ENCODE results near the gene FBXL3. TPM values are rescaled to one million over a fixed set of nuclear protein-coding genes. Genes with fewer than 3 reads are reported as not detected.

FBXL3 gene
- total RNA-seq, 1 experiment from 2014 or later = 16.7 TPM

- H3K18ac ChIP-seq (ENCODE audit: insufficient read length, low read depth, low read length) = no peak overlapping the region
- H3K4me1 Mint-ChIP-seq = peaks cover 7 to 12% of the 10 kb centered on the region in 2 experiments
- DNase-seq = no peak
Observed at GRCh38 chr13:77019756-77020155, 7.2 kb downstream of the FBXL3 start.

More at GRCh38 chr13:77019756-77020155, 7.2 kb downstream of the FBXL3 start:
- Mint-ChIP-seq H3K27ac (no peak overlapping the region), H3K9me3 (no peaks in the 10 kb centered on the region), H3K36me3 (ENCODE audit: insufficient read depth in 1 of 3, low read depth in 3 of 3) (peaks cover 7 to 31% (median 30%) of the 10 kb centered on the region in 3 experiments; a peak in 6 of 7 replicates), H3K27me3 (ENCODE audit: low read depth) (no peaks in the 10 kb centered on the region), H3K4me3 (no peak overlapping the region)
- no peak overlapping the region for H2BK120ac ChIP-seq (ENCODE audit: low read depth, low read length, poor library complexity, severe bottlenecking)
- no peak overlapping the region for H3K27ac ChIP-seq (ENCODE audit: insufficient read length, low read depth, low read length)
- no peak overlapping the region for H3K14ac ChIP-seq (ENCODE audit: insufficient read depth, low read length)
- H2AFZ ChIP-seq (ENCODE audit: low read length) = no peak overlapping the region
- no peak overlapping the region for H3T11ph ChIP-seq (ENCODE audit: low read length)
- H2BK5ac ChIP-seq (ENCODE audit: insufficient read length, low read length) = no peak overlapping the region
- no peaks in the 10 kb centered on the region; the same call in 1 of the 2 replicates for H3K79me2 ChIP-seq (ENCODE audit: insufficient read depth, low read length)
- H3K4me2 ChIP-seq (ENCODE audit: insufficient read depth, insufficient read length, low read length) = no peak overlapping the region
- no peak overlapping the region for H2AK5ac ChIP-seq (ENCODE audit: insufficient read length, low read length)
- no peak overlapping the region for H3K56ac ChIP-seq (ENCODE audit: insufficient read length, low read depth, low read length)
- no peak overlapping the region for H3K4ac ChIP-seq (ENCODE audit: low read depth, low read length)
- H4K91ac ChIP-seq (ENCODE audit: insufficient read length, low read depth, low read length) = no peak overlapping the region
- no peak overlapping the region for H4K5ac ChIP-seq (ENCODE audit: insufficient read length, low read depth, low read length)
- no peaks in the 10 kb centered on the region for H3K23me2 ChIP-seq (ENCODE audit: insufficient read length, low read depth, low read length, poor library complexity, severe bottlenecking)
- H3K23ac ChIP-seq (ENCODE audit: insufficient read length, low read depth, low read length) = no peak overlapping the region
- H4K8ac ChIP-seq (replicated peaks; ENCODE audit: insufficient read length, low read depth, low read length) = no peak overlapping the region
- no peaks in the 10 kb centered on the region for H3K9me3 ChIP-seq (ENCODE audit: control insufficient read depth, low read depth, low read length)
- H3K4me1 ChIP-seq (ENCODE audit: insufficient read depth, low read length) = no peaks in the 10 kb centered on the region
- no peak overlapping the region for H2BK15ac ChIP-seq (ENCODE audit: low read depth, low read length)
- H3K9ac ChIP-seq (ENCODE audit: extremely low read depth, insufficient read length, low read length) = no peak overlapping the region
- peaks cover 6% of the 10 kb centered on the region for H3K79me1 ChIP-seq (ENCODE audit: insufficient read depth, low read depth, low read length, poor library complexity, severe bottlenecking)
- TF ChIP-seq CTCF (conservative IDR thresholded peaks at IDR 0.05) = no peak
- no peaks in the 10 kb centered on the region for H4K20me1 ChIP-seq (ENCODE audit: control insufficient read depth, insufficient read depth, insufficient read length)
- H2BK12ac ChIP-seq (ENCODE audit: insufficient read length, low read depth, low read length) = no peak overlapping the region
- H2BK20ac ChIP-seq (ENCODE audit: low read depth, low read length, poor library complexity, severe bottlenecking) = no peak overlapping the region
- no peaks in the 10 kb centered on the region for H3K27me3 ChIP-seq (ENCODE audit: insufficient read depth, low read length)

Data from H9 (cell line).